ENCODE results near the gene TUBA3C.

- TF ChIP-seq, protein P1, sequence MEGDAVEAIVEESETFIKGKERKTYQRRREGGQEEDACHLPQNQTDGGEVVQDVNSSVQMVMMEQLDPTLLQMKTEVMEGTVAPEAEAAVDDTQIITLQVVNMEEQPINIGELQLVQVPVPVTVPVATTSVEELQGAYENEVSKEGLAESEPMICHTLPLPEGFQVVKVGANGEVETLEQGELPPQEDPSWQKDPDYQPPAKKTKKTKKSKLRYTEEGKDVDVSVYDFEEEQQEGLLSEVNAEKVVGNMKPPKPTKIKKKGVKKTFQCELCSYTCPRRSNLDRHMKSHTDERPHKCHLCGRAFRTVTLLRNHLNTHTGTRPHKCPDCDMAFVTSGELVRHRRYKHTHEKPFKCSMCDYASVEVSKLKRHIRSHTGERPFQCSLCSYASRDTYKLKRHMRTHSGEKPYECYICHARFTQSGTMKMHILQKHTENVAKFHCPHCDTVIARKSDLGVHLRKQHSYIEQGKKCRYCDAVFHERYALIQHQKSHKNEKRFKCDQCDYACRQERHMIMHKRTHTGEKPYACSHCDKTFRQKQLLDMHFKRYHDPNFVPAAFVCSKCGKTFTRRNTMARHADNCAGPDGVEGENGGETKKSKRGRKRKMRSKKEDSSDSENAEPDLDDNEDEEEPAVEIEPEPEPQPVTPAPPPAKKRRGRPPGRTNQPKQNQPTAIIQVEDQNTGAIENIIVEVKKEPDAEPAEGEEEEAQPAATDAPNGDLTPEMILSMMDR (conservative IDR thresholded peaks at IDR 0.05; ENCODE audit: low read length): no peak
- no peak for TF ChIP-seq EZH2phosphoT487 (IDR thresholded peaks at IDR 0.05; ENCODE audit: borderline replicate concordance)
Measured at GRCh38 chr13:19181621-19182485, at the start of gene TUBA3C.

Measured in Loucy (cell line).